CD1c-positive myeloid dendritic cell (primary cell): Measurements from ENCODE around the gene PARD3.

Source experiments
- DNase-seq: peaks from one replicate; pipeline ENCODE4 v3.0.0-alpha.2; 2016; ENCODE audit errors: extremely low spot score

The PARD3 gene

GRCh38 chr10:34580214-34580613, 234.9 kb downstream of the PARD3 start:
- DNase-seq, result no peak

GRCh38 chr10:34578468-34578867, 236.6 kb downstream of the PARD3 start:
- no peak for DNase-seq

GRCh38 chr10:34576797-34577196, 238.3 kb downstream of the PARD3 start:
- DNase-seq, result no peak

GRCh38 chr10:34575882-34576281, 239.2 kb downstream of the PARD3 start:
- no peak for DNase-seq

- no peak for DNase-seq
Observed at GRCh38 chr10:34574353-34574934, 240.7 kb downstream of the PARD3 start.

- no peak for DNase-seq
Observed at GRCh38 chr10:34570887-34571286, 244.2 kb downstream of the PARD3 start.

GRCh38 chr10:34567659-34568253, 247.3 kb downstream of the PARD3 start:
- no peak for DNase-seq

- no peak for DNase-seq
Observed at GRCh38 chr10:34565934-34566333, 249.2 kb downstream of the PARD3 start.

- no peak for DNase-seq
Observed at GRCh38 chr10:34558093-34558583, 257.0 kb downstream of the PARD3 start.

- no peak for DNase-seq
Observed at GRCh38 chr10:34557173-34557572, 257.9 kb downstream of the PARD3 start.

- no peak for DNase-seq
Observed at GRCh38 chr10:34555653-34556052, 259.4 kb downstream of the PARD3 start.

GRCh38 chr10:34553747-34554146, 261.3 kb downstream of the PARD3 start:
- no peak for DNase-seq

GRCh38 chr10:34551295-34551694, 263.8 kb downstream of the PARD3 start:
- DNase-seq, result no peak

GRCh38 chr10:34549953-34550352, 265.1 kb downstream of the PARD3 start:
- DNase-seq, result no peak

GRCh38 chr10:34549001-34549400, 266.1 kb downstream of the PARD3 start:
- DNase-seq, result no peak

GRCh38 chr10:34548466-34548865, 266.6 kb downstream of the PARD3 start:
- DNase-seq, result no peak

- no peak for DNase-seq
Observed at GRCh38 chr10:34547695-34548094, 267.4 kb downstream of the PARD3 start.

- DNase-seq, result no peak
Observed at GRCh38 chr10:34547291-34547690, 267.8 kb downstream of the PARD3 start.

- DNase-seq, result no peak
Observed at GRCh38 chr10:34544400-34544799, 270.7 kb downstream of the PARD3 start.

- DNase-seq, result no peak
Observed at GRCh38 chr10:34543716-34544115, 271.4 kb downstream of the PARD3 start.

GRCh38 chr10:34540492-34540891, 274.6 kb downstream of the PARD3 start:
- no peak for DNase-seq

- DNase-seq, result no peak
Observed at GRCh38 chr10:34539533-34540315, 275.4 kb downstream of the PARD3 start.

- DNase-seq, result no peak
Observed at GRCh38 chr10:34538281-34538829, 276.7 kb downstream of the PARD3 start.
